ENCODE data around the gene LETM1.
A peak's percentile ranks its signal among the peaks of the same experiment; 100 is the strongest.

GRCh38 chr4:1809754-1810502 lies 46.0 kb downstream of the LETM1 start:
- peak; percentile 77 to 93 (median 84) for TF ChIP-seq CTCF (IDR thresholded peaks at IDR 0.05)
- no peak for TF ChIP-seq POLR2A (IDR thresholded peaks at IDR 0.05)
- no peak for TF ChIP-seq POLR2AphosphoS5 (IDR thresholded peaks at IDR 0.05)

Data from upper lobe of left lung (tissue), 4 donors.